Mesothelial cell of epicardium (in vitro differentiated cells): Measurements from ENCODE around the gene CCR6. TPM values are rescaled to one million over a fixed set of nuclear protein-coding genes. Genes with fewer than 3 reads are reported as not detected.

Experiments used
- DNase-seq, 2 experiments: peaks; one replicate each; pipeline ENCODE4 v3.0.0; 2021; ENCODE audit warnings: low spot score in 2 of 2; ENCODE audit not compliant: unreplicated experiment in 2 of 2
- H3K27ac Mint-ChIP-seq: 2 replicates; pipeline ENCODE4 v1.8.0; 2021; ENCODE audit warnings: mixed read lengths
- H3K27me3 Mint-ChIP-seq: 2 replicates; pipeline ENCODE4 v1.8.0; 2021; ENCODE audit warnings: low read depth, mixed read lengths
- H3K36me3 Mint-ChIP-seq: 2 replicates; pipeline ENCODE4 v1.8.0; 2021; ENCODE audit warnings: mixed read lengths
- H3K4me1 Mint-ChIP-seq: 2 replicates; pipeline ENCODE4 v1.8.0; 2021; ENCODE audit warnings: mixed read lengths
- H3K4me3 Mint-ChIP-seq: 2 replicates; pipeline ENCODE4 v1.8.0; 2021; ENCODE audit warnings: mild to moderate bottlenecking, moderate library complexity, mixed read lengths
- H3K9me3 Mint-ChIP-seq: 2 replicates; pipeline ENCODE4 v1.8.0; 2021; ENCODE audit warnings: mixed read lengths
- total RNA-seq: library from RNA; stranded (reverse); gene quantifications from 3 replicates; pipeline ENCODE4 v1.2.1, GENCODE V29; 2021
- TF ChIP-seq, protein P1 (sequence below): fragments of 200-600 bp; sonication (generic); IDR thresholded peaks from one replicate; pipeline ENCODE4 v1.5.0; 2021; ENCODE audit warnings: antibody characterized with exemption; ENCODE audit not compliant: unreplicated experiment

CCR6 gene
- total RNA-seq, 1 donor from 2014 or later: not detected

GRCh38 chr6:167102318-167102717, 20.6 kb upstream of the CCR6 start:
- no peaks in the 10 kb centered on the region for H3K27me3 Mint-ChIP-seq
- TF ChIP-seq, protein P1, sequence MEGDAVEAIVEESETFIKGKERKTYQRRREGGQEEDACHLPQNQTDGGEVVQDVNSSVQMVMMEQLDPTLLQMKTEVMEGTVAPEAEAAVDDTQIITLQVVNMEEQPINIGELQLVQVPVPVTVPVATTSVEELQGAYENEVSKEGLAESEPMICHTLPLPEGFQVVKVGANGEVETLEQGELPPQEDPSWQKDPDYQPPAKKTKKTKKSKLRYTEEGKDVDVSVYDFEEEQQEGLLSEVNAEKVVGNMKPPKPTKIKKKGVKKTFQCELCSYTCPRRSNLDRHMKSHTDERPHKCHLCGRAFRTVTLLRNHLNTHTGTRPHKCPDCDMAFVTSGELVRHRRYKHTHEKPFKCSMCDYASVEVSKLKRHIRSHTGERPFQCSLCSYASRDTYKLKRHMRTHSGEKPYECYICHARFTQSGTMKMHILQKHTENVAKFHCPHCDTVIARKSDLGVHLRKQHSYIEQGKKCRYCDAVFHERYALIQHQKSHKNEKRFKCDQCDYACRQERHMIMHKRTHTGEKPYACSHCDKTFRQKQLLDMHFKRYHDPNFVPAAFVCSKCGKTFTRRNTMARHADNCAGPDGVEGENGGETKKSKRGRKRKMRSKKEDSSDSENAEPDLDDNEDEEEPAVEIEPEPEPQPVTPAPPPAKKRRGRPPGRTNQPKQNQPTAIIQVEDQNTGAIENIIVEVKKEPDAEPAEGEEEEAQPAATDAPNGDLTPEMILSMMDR: no peak
- H3K4me1 Mint-ChIP-seq: peaks cover 3% of the 10 kb centered on the region
- no peak for DNase-seq
- no peak overlapping the region for H3K4me3 Mint-ChIP-seq
- no peak overlapping the region for H3K27ac Mint-ChIP-seq
- H3K9me3 Mint-ChIP-seq: no peaks in the 10 kb centered on the region
- H3K36me3 Mint-ChIP-seq: no peaks in the 10 kb centered on the region

- H3K4me3 Mint-ChIP-seq: no peak overlapping the region
- no peak overlapping the region for H3K27ac Mint-ChIP-seq
- H3K27me3 Mint-ChIP-seq: no peaks in the 10 kb centered on the region
- H3K4me1 Mint-ChIP-seq: peaks cover 3% of the 10 kb centered on the region
- no peaks in the 10 kb centered on the region for H3K9me3 Mint-ChIP-seq
- DNase-seq: no peak
- H3K36me3 Mint-ChIP-seq: no peaks in the 10 kb centered on the region
- TF ChIP-seq, protein P1: no peak
Observed at GRCh38 chr6:167103041-167103891, 19.6 kb upstream of the CCR6 start.

- H3K36me3 Mint-ChIP-seq: no peaks in the 10 kb centered on the region
- no peak overlapping the region for H3K27ac Mint-ChIP-seq
- no peaks in the 10 kb centered on the region for H3K27me3 Mint-ChIP-seq
- H3K4me3 Mint-ChIP-seq: no peak overlapping the region
- TF ChIP-seq, protein P1: no peak
- no peaks in the 10 kb centered on the region for H3K4me1 Mint-ChIP-seq
- no peaks in the 10 kb centered on the region for H3K9me3 Mint-ChIP-seq
- no peak for DNase-seq
Observed at GRCh38 chr6:167104388-167104787, 18.5 kb upstream of the CCR6 start.

DNA sequence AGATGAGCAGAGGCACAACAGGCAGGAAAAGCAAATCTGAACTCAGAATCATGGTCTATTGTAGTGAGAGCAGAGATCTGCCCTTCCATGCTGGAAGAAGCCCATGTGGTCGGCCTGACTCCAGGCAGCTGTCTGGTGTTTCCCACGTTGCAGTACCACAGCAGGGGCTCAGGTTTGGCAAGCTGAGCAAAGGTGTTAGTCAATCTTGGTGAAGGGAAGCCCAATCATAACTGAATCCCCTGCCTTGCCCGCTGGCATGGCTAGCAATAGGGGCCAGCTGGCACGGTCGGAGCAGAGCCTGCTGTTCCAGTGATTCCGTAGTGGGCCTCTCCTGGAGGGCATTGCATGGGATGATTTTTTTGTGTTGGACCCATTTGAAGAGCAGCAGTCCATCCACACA, 17.8 kb upstream of the CCR6 start:
- Mint-ChIP-seq H3K27me3 (no peaks in the 10 kb centered on the region), H3K27ac (no peak overlapping the region), H3K36me3 (no peaks in the 10 kb centered on the region), H3K4me1 (no peaks in the 10 kb centered on the region), H3K9me3 (no peaks in the 10 kb centered on the region), H3K4me3 (no peak overlapping the region)
- TF ChIP-seq, protein P1: no peak
- DNase-seq: no peak

DNA sequence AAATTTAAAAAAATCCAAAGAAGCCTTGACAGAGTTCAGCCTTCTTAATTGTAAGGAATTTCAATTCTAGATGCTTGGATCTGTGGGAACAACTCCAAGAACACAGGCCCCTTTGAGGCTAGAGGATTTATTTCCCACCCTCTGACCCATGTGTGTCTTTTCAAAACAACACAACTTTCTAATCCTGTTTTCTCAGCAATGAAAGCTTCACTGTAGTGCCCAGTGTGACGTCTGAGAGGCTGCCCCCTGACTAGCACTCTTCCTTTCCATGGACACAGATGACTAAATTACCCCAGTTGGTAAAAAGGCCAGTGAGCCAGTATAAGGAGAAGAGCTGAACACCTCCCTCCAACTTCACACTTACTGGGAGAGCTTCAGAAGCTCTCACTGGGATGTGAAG, 16.5 kb upstream of the CCR6 start:
- TF ChIP-seq, protein P1: no peak
- Mint-ChIP-seq H3K4me1 (no peaks in the 10 kb centered on the region), H3K4me3 (no peak overlapping the region), H3K9me3 (no peaks in the 10 kb centered on the region), H3K27ac (no peak overlapping the region), H3K36me3 (no peaks in the 10 kb centered on the region), H3K27me3 (peaks cover 3% of the 10 kb centered on the region)
- DNase-seq: no peak

- H3K36me3 Mint-ChIP-seq: no peaks in the 10 kb centered on the region
- no peaks in the 10 kb centered on the region for H3K4me1 Mint-ChIP-seq
- no peak overlapping the region for H3K27ac Mint-ChIP-seq
- H3K27me3 Mint-ChIP-seq: peaks cover 14% of the 10 kb centered on the region
- no peak overlapping the region for H3K4me3 Mint-ChIP-seq
- DNase-seq: no peak
- TF ChIP-seq, protein P1: no peak
- no peaks in the 10 kb centered on the region for H3K9me3 Mint-ChIP-seq
Observed at GRCh38 chr6:167107787-167108186, 15.1 kb upstream of the CCR6 start.
